Measurements from ENCODE around the gene EVC.

EVC gene

GRCh38 chr4:5732158-5732557 lies 21.2 kb downstream of the EVC start:
- DNase-seq: no peak

- DNase-seq: no peak
These were observed 23.9 kb downstream of the EVC start for GRCh38 chr4:5734853-5735252.

DNA sequence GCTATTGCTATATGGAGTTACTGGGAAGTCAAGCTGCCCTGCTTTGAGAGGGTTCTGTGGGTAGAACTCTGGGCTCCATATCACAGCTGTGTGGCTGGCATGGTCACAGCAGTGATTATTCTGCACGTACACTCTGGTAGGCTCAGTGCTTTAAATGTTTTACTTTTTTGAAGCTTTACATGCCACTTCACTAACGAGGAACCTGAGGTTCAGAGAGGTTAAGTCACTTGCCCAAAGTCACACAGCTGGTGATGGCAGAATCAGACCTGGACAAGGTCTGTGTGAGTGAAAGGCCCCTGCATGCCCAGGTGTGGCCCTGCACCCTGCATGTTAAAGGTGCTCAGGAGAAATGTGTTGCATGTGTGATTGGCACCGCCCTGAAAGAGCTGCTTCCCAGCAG lies 24.5 kb downstream of the EVC start:
- DNase-seq: no peak

GRCh38 chr4:5738061-5738460 lies 27.1 kb downstream of the EVC start:
- no peak for DNase-seq

DNA sequence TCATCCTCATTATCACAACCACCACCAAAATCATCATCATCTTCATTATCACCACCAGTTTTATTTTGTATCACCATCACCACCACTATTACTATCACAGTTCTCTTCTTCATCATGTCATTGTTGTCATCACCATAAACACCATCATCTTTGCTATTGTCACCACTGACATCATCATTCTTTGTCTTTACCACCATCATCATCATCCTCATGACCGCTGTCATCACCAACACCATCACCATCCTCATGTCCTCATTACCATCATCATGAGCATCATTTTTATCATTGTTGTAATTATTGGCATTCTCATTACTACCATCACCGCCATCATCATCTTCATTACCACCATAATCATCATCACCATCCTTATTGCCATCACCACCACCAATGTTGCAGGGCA lies 31.4 kb downstream of the EVC start:
- no peak for DNase-seq

DNA sequence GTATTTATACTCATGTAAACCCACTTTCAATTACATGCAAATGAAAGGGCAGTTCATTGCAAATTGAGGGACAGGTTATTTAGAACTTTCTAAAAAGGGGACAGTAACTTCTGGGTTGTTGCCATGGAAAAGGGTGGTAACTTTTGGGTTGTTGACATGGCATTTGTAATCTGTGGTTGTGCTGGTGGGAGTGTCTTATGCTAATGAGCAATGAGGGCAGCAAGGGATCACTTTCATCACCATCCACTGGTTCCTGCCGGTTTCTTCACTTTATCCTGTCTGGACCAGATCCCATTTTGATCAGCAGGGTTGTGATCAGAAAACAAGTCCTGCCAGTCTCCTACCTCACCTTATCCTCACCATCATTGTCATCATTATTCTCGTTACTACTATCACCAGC lies 32.0 kb downstream of the EVC start:
- DNase-seq: no peak

DNA sequence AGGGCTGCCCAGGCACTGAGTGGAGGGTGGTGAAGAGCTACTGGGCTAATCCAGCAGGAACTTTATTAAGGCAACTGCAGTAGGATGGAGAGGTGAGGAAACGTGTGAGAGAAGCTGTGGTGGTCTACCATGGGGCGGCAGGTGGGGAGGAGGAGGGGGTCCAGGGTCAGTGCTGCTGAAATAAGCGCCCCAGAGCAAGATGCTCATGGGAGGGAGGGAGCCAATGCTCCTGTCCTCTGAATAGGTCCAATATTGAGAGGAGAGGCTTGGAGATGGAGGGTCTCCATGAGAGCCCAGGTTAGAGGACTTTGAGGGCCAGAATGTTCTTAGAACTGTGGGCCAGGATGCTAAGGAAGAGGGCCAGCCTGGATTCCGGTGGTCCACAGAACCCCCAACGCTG lies 35.2 kb downstream of the EVC start:
- DNase-seq: no peak

- no peak for DNase-seq
These were observed 36.1 kb downstream of the EVC start for GRCh38 chr4:5746829-5747737.

DNA sequence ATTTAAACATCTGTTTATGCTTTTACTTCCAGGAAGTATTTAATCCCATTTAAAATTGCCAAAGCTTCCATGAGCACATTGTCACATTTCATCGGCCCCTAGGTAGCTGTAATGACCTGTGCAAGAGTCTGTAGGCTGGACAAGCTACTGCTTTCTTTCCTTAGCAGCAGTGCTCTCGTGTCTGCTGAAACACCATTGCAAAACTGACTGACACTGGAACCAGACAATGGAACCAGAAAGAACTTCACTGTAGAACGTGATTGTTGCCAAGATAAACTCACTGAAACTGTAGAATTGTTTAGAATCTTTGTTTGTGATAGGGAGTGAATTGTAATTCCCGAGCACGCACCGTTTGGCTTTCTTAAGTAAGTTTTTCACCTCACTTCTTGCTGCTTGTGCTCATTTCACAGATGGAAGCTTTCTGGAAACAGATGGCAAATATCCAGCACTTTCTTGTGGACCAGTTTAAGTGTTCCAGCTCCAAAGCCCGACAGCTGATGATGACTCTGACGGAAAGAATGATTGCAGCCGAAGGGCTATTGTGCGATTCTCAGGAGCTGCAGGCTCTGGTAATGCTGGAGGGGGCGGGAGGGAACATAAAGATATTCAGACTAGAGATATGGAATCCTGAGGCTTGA lies 36.9 kb downstream of the EVC start:
- no peak for DNase-seq

DNA sequence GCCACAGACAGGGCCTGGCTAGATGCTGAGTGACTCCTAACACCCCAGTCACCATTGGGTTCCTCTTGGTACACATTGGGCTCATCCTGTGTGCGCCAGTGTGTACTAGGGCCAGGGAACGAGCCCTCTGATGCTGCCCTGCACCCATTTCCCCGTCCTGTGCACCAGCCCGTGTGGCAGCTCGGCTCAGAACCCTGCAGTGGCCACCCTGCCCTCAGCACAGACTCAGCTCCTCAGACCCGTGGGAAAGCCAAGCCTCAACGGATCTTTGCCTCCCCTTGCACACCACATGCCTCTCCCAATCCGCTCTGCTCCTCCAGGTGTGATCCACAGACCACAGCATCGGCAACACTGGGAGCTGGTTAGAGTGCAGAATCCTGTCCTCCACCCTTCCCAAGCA lies 38.6 kb downstream of the EVC start:
- DNase-seq: no peak

DNA sequence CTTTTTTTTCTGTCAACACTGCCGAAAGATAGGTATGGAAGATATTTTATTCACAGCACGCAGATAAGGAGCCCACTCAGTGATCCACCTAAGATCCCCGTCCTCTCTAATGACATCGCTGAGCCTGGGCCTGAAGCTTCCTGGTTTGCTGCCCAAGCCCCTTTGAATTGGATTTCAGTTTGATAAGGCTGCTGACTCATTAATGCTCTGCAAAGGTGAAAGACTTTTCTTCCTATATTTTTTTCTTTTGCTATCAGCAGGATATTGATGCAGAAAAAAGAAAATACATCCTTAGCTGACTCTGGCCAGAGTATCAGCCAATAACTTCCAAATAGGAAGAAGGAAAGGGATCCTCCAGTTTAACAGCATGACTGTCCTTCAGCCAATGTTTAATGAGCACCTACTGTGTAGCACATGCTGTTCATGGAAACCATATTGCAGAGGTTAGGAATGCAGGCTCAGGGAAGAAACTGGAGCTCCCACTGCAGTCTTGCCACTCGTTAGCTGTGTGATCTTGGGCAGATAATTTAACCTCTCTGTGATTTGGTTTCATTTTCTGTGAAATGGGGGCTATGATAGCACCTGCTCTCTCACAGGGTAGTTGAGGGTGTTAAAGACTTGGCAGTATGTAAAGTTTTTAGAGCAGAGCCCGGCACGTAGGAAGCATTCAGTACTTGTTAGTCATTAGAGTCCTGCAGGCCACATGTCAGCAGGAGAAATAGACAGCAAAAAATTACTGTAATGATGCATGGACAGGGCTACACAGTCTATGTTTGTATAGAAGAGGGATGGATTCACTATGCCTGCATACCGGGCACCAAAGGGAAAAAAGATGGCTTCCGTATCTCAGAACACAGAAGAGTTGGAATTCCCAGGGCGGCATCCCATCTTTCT lies 39.3 kb downstream of the EVC start:
- DNase-seq: no peak

DNA sequence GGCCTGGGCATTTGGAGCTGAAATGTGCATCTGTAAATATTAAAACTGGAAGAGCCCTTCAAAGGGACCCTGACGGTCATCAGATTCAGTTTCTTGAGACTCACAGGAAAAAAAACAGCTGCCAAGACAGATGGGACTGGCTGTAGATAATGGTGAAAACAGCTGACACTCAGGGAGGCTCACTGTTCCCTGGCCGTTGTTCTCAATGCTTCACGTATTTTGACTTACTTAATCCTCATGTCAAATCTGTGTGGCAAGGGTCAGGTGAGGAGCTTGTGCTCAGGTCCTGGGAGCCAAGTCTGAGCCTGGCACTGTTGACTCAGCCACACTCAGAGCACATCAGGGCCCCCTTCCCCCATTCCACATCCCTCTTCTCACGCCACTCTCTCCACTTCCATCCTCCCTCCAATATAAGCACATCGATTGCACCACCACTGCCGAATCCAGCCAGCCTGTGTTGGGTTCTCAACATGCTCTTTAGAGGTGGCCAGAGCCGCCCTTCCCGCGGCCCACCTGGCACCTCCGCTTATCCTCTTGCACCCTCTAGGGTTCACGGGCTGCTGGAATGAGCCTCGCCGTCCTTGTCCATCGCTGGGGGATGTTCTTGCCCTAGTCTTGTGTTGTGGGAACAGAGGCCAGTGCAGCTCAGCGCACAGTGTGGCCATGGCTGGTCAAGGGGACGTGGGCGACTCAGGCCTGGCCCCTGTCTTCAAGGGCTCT lies 40.1 kb downstream of the EVC start:
- DNase-seq: no peak

- DNase-seq: no peak
These were observed 40.8 kb downstream of the EVC start for GRCh38 chr4:5751666-5752375.

DNA sequence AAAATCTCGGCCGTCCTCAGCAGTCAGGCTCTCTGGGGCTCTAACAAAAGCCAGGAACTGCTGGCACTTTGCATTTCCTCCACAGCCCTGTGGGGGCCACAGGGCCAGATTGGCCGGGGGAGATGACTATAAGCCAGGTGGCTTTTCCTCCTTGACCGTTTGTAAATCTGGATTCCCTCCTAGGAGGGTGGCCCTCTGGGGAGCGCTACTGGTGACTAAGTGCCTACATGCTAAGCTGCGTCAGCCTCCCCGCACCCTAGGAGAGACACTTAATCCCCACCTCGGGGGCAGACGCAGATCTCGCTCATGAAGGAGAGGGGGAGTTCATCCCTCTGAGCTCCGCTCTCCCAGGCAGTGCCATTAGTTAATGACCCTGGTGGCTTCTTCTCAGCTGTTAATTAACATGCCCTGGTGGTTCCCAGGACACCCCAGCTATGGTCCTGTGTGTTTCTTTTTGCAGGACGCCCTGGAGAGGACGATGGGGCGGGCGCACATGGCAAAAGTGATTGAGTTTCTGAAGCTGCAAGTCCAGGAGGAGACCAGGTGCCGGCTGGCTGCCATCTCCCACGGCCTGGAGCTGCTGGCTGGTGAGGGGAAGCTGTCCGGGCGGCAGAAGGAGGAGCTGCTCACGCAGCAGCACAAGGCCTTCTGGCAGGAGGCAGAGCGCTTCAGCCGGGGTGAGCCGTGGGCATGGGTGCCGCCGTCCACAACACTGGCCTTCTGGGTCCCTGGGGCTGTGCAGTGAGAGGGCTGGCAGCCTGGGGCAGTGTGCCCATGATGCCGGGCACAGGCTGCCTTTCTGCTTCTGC lies 41.6 kb downstream of the EVC start:
- no peak for DNase-seq

DNA sequence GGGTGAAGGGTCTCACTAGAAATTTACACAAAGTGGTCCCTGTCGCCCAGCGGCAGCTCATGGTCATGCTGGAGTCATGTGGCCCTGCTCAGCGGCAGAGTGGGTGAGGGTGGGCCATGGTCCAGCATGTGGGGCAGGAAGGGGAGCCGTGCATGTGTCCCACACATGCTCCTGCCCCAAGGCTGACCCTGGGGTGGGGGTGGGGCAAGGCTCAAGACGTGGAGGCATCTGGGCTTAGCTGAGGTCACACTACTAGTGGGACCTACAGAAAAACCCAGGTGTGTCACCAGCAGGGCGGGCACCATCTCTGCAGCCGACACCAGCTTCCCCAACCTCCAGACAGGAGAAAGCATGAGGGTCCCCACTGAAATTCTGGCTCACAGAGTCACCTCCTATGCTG lies 42.4 kb downstream of the EVC start:
- DNase-seq: no peak

GRCh38 chr4:5753766-5754528 lies 42.9 kb downstream of the EVC start:
- no peak for DNase-seq

DNA sequence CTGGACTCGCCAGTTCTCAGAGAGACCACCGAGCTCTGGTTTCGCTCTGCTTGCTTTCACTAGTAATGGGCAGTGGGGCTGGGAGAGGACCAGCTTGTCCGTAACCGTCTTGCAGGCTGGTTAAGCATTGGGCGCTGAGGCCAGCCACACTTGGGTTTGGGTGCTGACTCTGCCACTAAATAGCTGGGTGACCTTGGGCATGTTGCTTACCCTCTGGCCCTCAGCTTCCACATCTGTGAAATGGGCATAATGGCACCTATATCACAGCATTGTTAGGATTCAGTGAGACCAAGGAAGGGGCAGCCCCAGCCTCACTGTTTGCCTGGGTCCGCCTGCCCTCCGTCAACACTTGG lies 43.5 kb downstream of the EVC start:
- no peak for DNase-seq

DNA sequence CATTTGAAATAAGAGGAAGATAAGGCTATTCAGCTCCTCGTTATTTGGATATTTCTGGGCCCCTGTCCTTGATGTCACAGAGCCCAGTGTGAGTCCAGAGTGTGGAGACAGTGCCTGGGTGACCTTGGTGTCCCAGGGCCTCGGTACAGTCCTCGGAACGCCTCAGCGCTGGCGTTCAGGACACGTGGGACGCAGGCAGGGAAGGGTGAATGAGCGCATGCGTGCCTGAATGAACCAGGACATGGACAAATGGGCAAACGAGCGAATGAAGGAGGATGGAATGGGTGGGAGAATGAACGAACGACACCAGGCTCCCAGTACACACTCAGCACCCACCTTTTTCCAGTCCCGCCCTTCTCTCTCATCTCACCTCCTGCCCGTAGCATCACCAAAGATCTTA lies 44.2 kb downstream of the EVC start:
- DNase-seq: no peak

GRCh38 chr4:5755679-5756078 lies 44.7 kb downstream of the EVC start:
- DNase-seq: no peak

DNA sequence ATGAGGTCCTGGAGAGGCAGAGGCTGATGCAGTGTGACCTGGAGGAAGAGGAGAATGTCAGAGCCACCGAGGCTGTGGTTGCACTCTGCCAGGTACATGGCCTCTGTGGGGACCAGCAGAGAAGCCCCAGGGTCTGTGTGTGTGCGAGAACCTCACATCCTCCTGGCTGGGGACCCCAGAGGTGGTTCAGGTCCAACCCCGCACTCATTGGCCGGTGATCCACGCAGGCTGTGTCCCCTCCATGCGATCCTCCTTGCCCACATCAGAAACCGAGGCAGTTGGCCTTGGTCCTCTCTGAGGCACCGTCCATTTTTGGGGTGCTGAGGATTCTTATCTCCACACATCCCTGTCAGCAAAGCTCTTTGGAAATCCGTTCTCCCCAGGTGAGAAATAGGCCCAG lies 45.3 kb downstream of the EVC start:
- DNase-seq: no peak

DNA sequence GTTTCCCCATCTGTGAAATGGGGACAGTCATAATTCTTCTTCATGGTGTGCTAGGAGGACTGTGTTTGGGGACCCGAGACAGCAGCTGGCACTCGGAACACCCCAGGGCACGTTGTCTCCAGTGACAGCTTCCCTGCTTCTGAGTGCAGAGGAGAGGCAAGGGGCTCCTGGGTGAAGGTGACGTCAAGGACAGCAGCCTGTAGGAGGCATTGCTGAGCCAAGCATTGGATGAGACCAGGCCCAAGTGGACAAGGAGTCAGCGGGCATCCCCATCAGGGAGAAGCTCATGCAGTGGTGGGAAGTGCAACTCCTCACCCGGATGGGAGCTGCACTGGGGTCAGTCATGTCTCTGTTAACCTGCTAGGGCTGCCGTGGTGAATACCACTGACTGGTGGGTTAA lies 46.1 kb downstream of the EVC start:
- DNase-seq: no peak

Measured in hippocampal formation (tissue), 2 donors.